RWPE2 (cell line): ENCODE results near the gene FREM3.

Experiments
- ATAC-seq: fragments of 200-7000 bp; cut with Tn5 transposase; 3 replicates; pipeline ENCODE4 v1.9.1; 2021; ENCODE audit warnings: low read depth
- DNase-seq: peaks from one replicate; pipeline ENCODE4 v3.0.0-alpha.2; 2020; ENCODE audit warnings: low spot score
- H3K27ac ChIP-seq: fragments of 450-650 bp; 2 replicates; pipeline ENCODE4 v1.5.1; 2017; ENCODE audit warnings: mild to moderate bottlenecking; ENCODE audit not compliant: poor library complexity, severe bottlenecking
- H3K27me3 ChIP-seq: fragments of 250-450 bp; sonication (Bioruptor Pico); 2 replicates; pipeline ENCODE4 v1.5.1; 2021; ENCODE audit warnings: mild to moderate bottlenecking, moderate library complexity; ENCODE audit not compliant: insufficient read depth, poor library complexity, severe bottlenecking
- H3K36me3 ChIP-seq: fragments of 250-450 bp; sonication (Bioruptor Pico); 2 replicates; pipeline ENCODE4 v1.5.1; 2020; ENCODE audit warnings: low read depth, mild to moderate bottlenecking, moderate library complexity
- H3K4me1 ChIP-seq: fragments of 250-450 bp; sonication (Bioruptor Pico); 2 replicates; pipeline ENCODE4 v1.5.1; 2021; ENCODE audit warnings: mild to moderate bottlenecking, moderate library complexity; ENCODE audit not compliant: insufficient read depth, poor library complexity, severe bottlenecking
- H3K4me3 ChIP-seq: fragments of 250-450 bp; sonication (Bioruptor Pico); 2 replicates; pipeline ENCODE4 v1.5.1; 2021; ENCODE audit warnings: mild to moderate bottlenecking, moderate library complexity; ENCODE audit not compliant: severe bottlenecking
- H3K9me3 ChIP-seq: fragments of 250-450 bp; sonication (Bioruptor Pico); 2 replicates; pipeline ENCODE4 v1.5.1; 2021; ENCODE audit warnings: mild to moderate bottlenecking, moderate library complexity; ENCODE audit not compliant: severe bottlenecking
- CTCF ChIP-seq: fragments of 450-650 bp; IDR thresholded peaks from one replicate; pipeline ENCODE4 v1.5.1; 2017; ENCODE audit warnings: mild to moderate bottlenecking, moderate library complexity; ENCODE audit not compliant: poor library complexity, severe bottlenecking

FREM3 gene

GRCh38 chr4:143626134-143626911, 74.2 kb downstream of the FREM3 start:
- ATAC-seq (no peak), DNase-seq (no peak)
- no peak overlapping the region for H3K4me3 ChIP-seq
- TF ChIP-seq CTCF = no peak
- no peaks in the 10 kb centered on the region for H3K27me3 ChIP-seq
- H3K4me1 ChIP-seq = no peaks in the 10 kb centered on the region
- H3K36me3 ChIP-seq = no peaks in the 10 kb centered on the region
- H3K27ac ChIP-seq = no peak overlapping the region
- no peaks in the 10 kb centered on the region for H3K9me3 ChIP-seq

- Histone ChIP-seq H3K4me3 (no peak overlapping the region), H3K27ac (no peak overlapping the region), H3K36me3 (no peaks in the 10 kb centered on the region), H3K4me1 (no peaks in the 10 kb centered on the region), H3K27me3 (no peaks in the 10 kb centered on the region), H3K9me3 (no peaks in the 10 kb centered on the region)
- no peak for TF ChIP-seq CTCF
- DNase-seq (no peak), ATAC-seq (no peak)
Observed at GRCh38 chr4:143625632-143626031, 74.8 kb downstream of the FREM3 start.

GRCh38 chr4:143623896-143624295, 76.6 kb downstream of the FREM3 start:
- peaks cover 2% of the 10 kb centered on the region for H3K27me3 ChIP-seq
- H3K9me3 ChIP-seq = no peaks in the 10 kb centered on the region
- no peak overlapping the region for H3K4me3 ChIP-seq
- H3K4me1 ChIP-seq = no peaks in the 10 kb centered on the region
- TF ChIP-seq CTCF = no peak
- no peak overlapping the region for H3K27ac ChIP-seq
- ATAC-seq (no peak), DNase-seq (no peak)
- no peaks in the 10 kb centered on the region for H3K36me3 ChIP-seq

- ATAC-seq = no peak
Observed at GRCh38 chr4:143618811-143619210, 81.7 kb downstream of the FREM3 start.

More at GRCh38 chr4:143618811-143619210, 81.7 kb downstream of the FREM3 start:
- Histone ChIP-seq H3K9me3 (no peaks in the 10 kb centered on the region), H3K36me3 (no peaks in the 10 kb centered on the region), H3K27ac (no peak overlapping the region), H3K4me3 (no peak overlapping the region), H3K4me1 (no peaks in the 10 kb centered on the region), H3K27me3 (peaks cover 14% of the 10 kb centered on the region)
- DNase-seq = no peak
- TF ChIP-seq CTCF = no peak
